Measurements from ENCODE around the gene LUC7L2. TPM values are rescaled to one million over a fixed set of nuclear protein-coding genes. Genes with fewer than 3 reads are reported as not detected.

The LUC7L2 gene
- total and polyA plus RNA-seq, 10 of the 15 experiments (the other 5 are each of a cell fraction or from before 2014, with no cell fraction given), result 31.7 to 98.7 (median 68.6) TPM

DNA sequence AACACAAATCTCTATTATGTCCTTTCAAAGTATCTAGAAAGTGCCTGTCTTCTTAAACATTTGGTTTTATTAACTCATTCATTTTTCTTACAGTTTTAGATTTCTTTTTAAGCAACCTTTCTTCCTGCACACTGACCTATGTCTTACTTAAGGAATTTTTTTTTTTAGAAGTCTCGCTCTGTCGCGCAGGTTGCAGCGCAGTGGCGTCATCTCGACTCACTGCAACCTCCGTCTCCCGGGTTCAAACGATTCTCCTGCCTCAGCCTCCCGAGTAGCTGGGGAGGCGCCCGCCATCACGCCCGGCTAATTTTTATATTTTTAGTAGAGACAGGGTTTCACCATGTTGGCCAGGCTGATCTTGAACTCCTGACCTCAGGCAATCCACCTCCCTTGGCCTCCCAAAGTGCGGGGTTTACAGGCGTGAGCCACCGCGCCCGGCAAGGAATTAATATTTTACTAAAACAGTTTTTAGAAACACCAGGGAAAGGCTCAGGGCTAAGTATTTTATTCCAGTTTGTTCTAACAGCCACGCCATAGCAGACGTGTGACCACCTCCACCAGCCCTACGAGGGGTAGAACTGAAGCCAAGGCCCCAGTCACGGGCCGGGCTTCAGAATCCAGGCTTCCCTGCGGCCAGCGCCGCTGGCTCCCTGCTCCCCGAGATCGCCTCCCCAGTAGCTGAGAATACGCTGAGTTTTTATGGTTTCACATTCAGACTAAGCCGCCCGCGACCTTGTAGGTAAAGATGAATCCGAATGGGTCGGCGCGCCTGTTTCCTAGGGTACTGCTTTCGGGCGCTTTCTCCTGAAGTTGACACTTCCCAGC lies 941 bp upstream of the LUC7L2 start:
- 1% methylated on average over 39 of the region's 39 CpGs for WGBS (ENCODE audit: insufficient coverage, insufficient replicate concordance, low lambda C conversion rate, missing lambda C conversion rate)
- H3K4me3 ChIP-seq, result peak overlapping the region; percentile 95
- no peak for TF ChIP-seq ZBTB4 (CRISPR knock-in tag; IDR thresholded peaks at IDR 0.05)
- no peak for TF ChIP-seq ZBED1 (IDR thresholded peaks at IDR 0.05; ENCODE audit: borderline replicate concordance)
- TF ChIP-seq IRF3 (IDR thresholded peaks at IDR 0.05), result no peak
- TF ChIP-seq EED (IDR thresholded peaks at IDR 0.05; ENCODE audit: low read depth), result peak; percentile 12; the same call in 1 of the 2 replicates
- peak; percentile 65 for TF ChIP-seq NR2F1 (conservative IDR thresholded peaks at IDR 0.05)
- TF ChIP-seq RB1 (IDR thresholded peaks at IDR 0.05; ENCODE audit: borderline replicate concordance), result no peak
- 0 out of 2 replicates have a peak, but pooled peaks have one; percentile 16 for TF ChIP-seq TARDBP (IDR thresholded peaks at IDR 0.05; ENCODE audit: borderline replicate concordance)
- no peak for TF ChIP-seq KLF5 (IDR thresholded peaks at IDR 0.05; ENCODE audit: partially characterized antibody)
- TF ChIP-seq MYC (IDR thresholded peaks at IDR 0.05; ENCODE audit: insufficient read depth, insufficient read length, insufficient replicate concordance, low read length, severe bottlenecking), result no peak
- peak; percentile 76 for TF ChIP-seq ATF7 (IDR thresholded peaks at IDR 0.05; ENCODE audit: low read depth)
- TF ChIP-seq, protein P1, sequence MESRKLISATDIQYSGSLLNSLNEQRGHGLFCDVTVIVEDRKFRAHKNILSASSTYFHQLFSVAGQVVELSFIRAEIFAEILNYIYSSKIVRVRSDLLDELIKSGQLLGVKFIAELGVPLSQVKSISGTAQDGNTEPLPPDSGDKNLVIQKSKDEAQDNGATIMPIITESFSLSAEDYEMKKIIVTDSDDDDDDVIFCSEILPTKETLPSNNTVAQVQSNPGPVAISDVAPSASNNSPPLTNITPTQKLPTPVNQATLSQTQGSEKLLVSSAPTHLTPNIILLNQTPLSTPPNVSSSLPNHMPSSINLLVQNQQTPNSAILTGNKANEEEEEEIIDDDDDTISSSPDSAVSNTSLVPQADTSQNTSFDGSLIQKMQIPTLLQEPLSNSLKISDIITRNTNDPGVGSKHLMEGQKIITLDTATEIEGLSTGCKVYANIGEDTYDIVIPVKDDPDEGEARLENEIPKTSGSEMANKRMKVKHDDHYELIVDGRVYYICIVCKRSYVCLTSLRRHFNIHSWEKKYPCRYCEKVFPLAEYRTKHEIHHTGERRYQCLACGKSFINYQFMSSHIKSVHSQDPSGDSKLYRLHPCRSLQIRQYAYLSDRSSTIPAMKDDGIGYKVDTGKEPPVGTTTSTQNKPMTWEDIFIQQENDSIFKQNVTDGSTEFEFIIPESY (IDR thresholded peaks at IDR 0.05), result no peak
- TF ChIP-seq NBN (IDR thresholded peaks at IDR 0.05), result peak; percentile 39; the same call in 1 of the 2 replicates
- TF ChIP-seq YY1 (IDR thresholded peaks at IDR 0.05; ENCODE audit: low read depth, low read length), result 0 out of 2 replicates have a peak, but pooled peaks have one; percentile 38
- no peak for TF ChIP-seq GABPA (IDR thresholded peaks at IDR 0.05; ENCODE audit: low read depth)
- TF ChIP-seq SPI1 (IDR thresholded peaks at IDR 0.05; ENCODE audit: borderline replicate concordance, insufficient read depth, low read depth, low read length), result no peak
- TF ChIP-seq SMAD5 (IDR thresholded peaks at IDR 0.05; ENCODE audit: low read depth), result no peak
- TF ChIP-seq PML (IDR thresholded peaks at IDR 0.05; ENCODE audit: low read length), result no peak

More for the DNA sequence above, 941 bp upstream of the LUC7L2 start:
- H3K36me3 ChIP-seq (ENCODE audit: control insufficient read depth in 2 of 2, insufficient read depth in 2 of 2, low read length in 1 of 2), result peaks cover 0 to 2% of the 10 kb centered on the region in 2 experiments; a peak in 3 of 4 replicates
- DNase-seq (ENCODE audit: low read depth, low spot score), result no peak
- peaks cover 55% of the 10 kb centered on the region for H3K79me2 ChIP-seq (ENCODE audit: control insufficient read depth, insufficient read depth, low read length)
- H3K4me2 ChIP-seq (ENCODE audit: control insufficient read depth, insufficient read depth), result peak overlapping the region; percentile 76
- no peaks in the 10 kb centered on the region for H3K9me3 ChIP-seq (replicated peaks; ENCODE audit: control insufficient read depth, insufficient read depth, low read length)
- in situ Hi-C loops (cut with MboI) (loop anchor here (5.0 to 25.0 kb wide), 2 partner anchors 246 to 1554 kb away; partner anchors contain the start of gene BRAF), intact Hi-C loops (cut with micrococcal nuclease; ENCODE audit: unreplicated experiment) (loop anchor here (1.0 to 5.0 kb wide), 2 partner anchors 18 to 241 kb away; no protein-coding TSS in a partner anchor)
- ChIA-PET CTCF (interaction anchor here (0.9 to 1.0 kb wide), 2 partner anchors 19 to 284 kb away, joined by 3 read pairs; no protein-coding TSS in a partner anchor), POLR2A (interaction anchor here (0.6 to 1.0 kb wide), 5 partner anchors 12 to 298 kb away, joined by 3 to 6 read pairs (median 3); no protein-coding TSS in a partner anchor), SMC1A (ENCODE audit: uncharacterized antibody, unreplicated experiment) (interaction anchor here (1.8 to 2.1 kb wide), 2 partner anchors 11 to 19 kb away, joined by 7 to 9 read pairs; no protein-coding TSS in a partner anchor), RAD21 (ENCODE audit: unreplicated experiment) (interaction anchor here (1.2 to 1.6 kb wide), 2 partner anchors 15 to 254 kb away, joined by 4 to 6 read pairs; no protein-coding TSS in a partner anchor)
- no peaks in the 10 kb centered on the region for H3K4me1 ChIP-seq (ENCODE audit: control insufficient read depth, insufficient read depth, low read length)
- no peaks in the 10 kb centered on the region for H3K27me3 ChIP-seq (replicated peaks in 1 of 2; ENCODE audit: control insufficient read depth in 2 of 2, insufficient read depth in 2 of 2, low read length in 1 of 2)
- peak; percentile 11 for ATAC-seq
- TSS peak; percentile 96 for BruUV-seq (replicated peaks)
- peak overlapping the region; percentile 100 for H3K9ac ChIP-seq (ENCODE audit: control insufficient read depth, insufficient read depth, low read length)
- H2AFZ ChIP-seq (ENCODE audit: control insufficient read depth, low read depth, low read length), result peak overlapping the region; percentile 94
- H3K27ac ChIP-seq (ENCODE audit: control insufficient read depth, insufficient read depth), result peak overlapping the region; percentile 98
- no peak for FAIRE-seq
- H4K20me1 ChIP-seq (ENCODE audit: control insufficient read depth, insufficient read depth), result peaks cover 5% of the 10 kb centered on the region; the same call in 1 of the 2 replicates
